ENCODE measurements around the gene GRID2IP. TPM values are rescaled to one million over a fixed set of nuclear protein-coding genes. Genes with fewer than 3 reads are reported as not detected.

The GRID2IP gene
- total and polyA plus RNA-seq, 2 of the 8 experiments (the other 6 are each of a cell fraction or from before 2014, with no cell fraction given): 0.80 to 1.3 TPM

DNA sequence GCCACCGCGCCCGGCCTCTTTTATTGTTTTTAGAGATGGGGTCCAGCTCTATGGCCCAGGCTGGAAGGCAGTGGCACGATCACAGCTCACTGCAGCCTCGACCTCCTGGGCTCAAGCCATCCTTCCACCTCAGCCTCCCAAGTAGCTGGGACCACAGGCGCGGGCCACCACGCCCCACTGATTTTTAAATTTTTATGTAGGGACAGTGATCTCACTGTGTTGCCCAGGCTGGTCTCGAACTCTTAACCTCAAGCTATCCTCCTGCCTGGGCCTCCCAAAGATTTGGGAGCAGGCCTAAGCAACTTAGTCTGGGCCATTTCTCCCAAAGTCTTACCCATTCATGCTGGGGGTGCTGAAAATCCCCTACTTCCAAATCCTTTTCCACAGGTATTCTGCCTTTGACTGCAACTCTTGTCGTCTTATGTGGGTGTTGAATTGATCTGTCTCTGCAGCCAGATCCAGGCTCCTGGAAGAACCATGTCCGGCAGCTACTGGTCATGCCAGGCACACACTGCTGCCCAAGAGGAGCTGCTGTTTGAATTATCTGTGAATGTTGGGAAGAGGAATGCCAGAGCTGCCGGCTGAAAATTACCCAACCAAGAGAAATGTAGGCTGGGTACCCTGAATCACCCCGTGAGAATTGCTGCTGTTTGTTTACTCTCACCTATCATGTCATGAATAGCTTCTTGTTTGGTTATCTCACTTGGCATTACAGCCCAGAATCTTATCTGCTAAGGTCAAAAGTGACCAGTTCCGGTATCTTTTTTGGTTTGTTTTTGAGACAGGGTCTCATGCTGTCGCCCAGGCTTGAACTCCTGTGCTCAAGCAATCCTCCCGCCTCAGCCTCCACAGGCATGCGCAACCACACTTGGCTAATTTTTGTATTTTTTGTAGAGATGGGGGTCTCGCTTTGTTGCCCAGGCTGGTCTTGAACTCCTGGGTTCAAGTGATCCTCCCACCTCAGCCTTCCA, 27.1 kb upstream of the GRID2IP start:
- Histone ChIP-seq H3K18ac (ENCODE audit: extremely low read depth, low read length) (no peak overlapping the region), H3K4ac (replicated peaks; ENCODE audit: insufficient read length, low read depth, low read length) (no peak overlapping the region), H3K27ac (ENCODE audit: low read depth, low read length) (no peak overlapping the region), H2BK20ac (ENCODE audit: low read length) (no peak overlapping the region), H3K9ac (replicated peaks in 1 of 4; ENCODE audit: extremely low read depth in 1 of 4, low read depth in 3 of 4, low read length in 3 of 4) (no peak overlapping the region), H4K8ac (ENCODE audit: extremely low read depth, insufficient read depth, low read length) (no peak overlapping the region), H3K9me3 (ENCODE audit: insufficient read depth in 2 of 2, low read depth in 1 of 2, low read length in 1 of 2) (no peaks in the 10 kb centered on the region), H2AFZ (ENCODE audit: low read length) (no peak overlapping the region), H4K91ac (replicated peaks; ENCODE audit: insufficient read length, low read length) (no peak overlapping the region), H4K20me1 (replicated peaks in 1 of 2; ENCODE audit: control insufficient read depth in 1 of 2, insufficient read depth in 2 of 2, low read length in 2 of 2) (no peaks in the 10 kb centered on the region), H2BK120ac (replicated peaks; ENCODE audit: low read depth, low read length) (no peak overlapping the region), H4K5ac (ENCODE audit: insufficient read length, low read depth, low read length) (no peak overlapping the region), H3K56ac (replicated peaks; ENCODE audit: insufficient read length, low read depth, low read length) (no peak overlapping the region), H3K4me3 (ENCODE audit: extremely low read depth in 1 of 4, insufficient read depth in 2 of 4, low read depth in 3 of 4, low read length in 4 of 4) (peak overlapping the region in 2 of 4 experiments; percentile 59 to 77; a peak in 2 of 8 replicates), H3K23ac (ENCODE audit: insufficient read length) (no peak overlapping the region), H3K4me2 (ENCODE audit: insufficient read depth in 1 of 2, low read depth in 2 of 2, low read length in 2 of 2) (peak overlapping the region; percentile 58 to 71), H3K23me2 (ENCODE audit: low read depth, low read length) (no peaks in the 10 kb centered on the region; the same call in 1 of the 2 replicates), H2AK5ac (ENCODE audit: low read depth, low read length) (no peak overlapping the region), H3K79me1 (ENCODE audit: low read depth, low read length) (no peaks in the 10 kb centered on the region), H2BK15ac (ENCODE audit: low read length) (no peak overlapping the region), H3K14ac (ENCODE audit: insufficient read length) (no peak overlapping the region), H3K27me3 (replicated peaks in 1 of 4; ENCODE audit: control insufficient read depth in 3 of 4, extremely low read depth in 1 of 4, insufficient read depth in 3 of 4, low read length in 3 of 4) (no peaks in the 10 kb centered on the region), H2BK5ac (ENCODE audit: low read depth, low read length) (no peak overlapping the region), H3K36me3 (ENCODE audit: control insufficient read depth in 2 of 4, insufficient read depth in 4 of 4, low read length in 3 of 4) (peaks cover 9 to 31% (median 22%) of the 10 kb centered on the region in 4 experiments; a peak in 7 of 8 replicates), H3K4me1 (replicated peaks in 1 of 4; ENCODE audit: control insufficient read depth in 3 of 4, insufficient read depth in 4 of 4, low read length in 3 of 4) (no peaks in the 10 kb centered on the region), H3K79me2 (ENCODE audit: control insufficient read depth in 1 of 2, insufficient read depth in 2 of 2, low read length in 2 of 2) (no peaks in the 10 kb centered on the region), H2BK12ac (ENCODE audit: low read depth, low read length) (no peak overlapping the region)
- ChIA-PET POLR2A (ENCODE audit: partially characterized antibody) (interaction anchor here (0.7 to 3.5 kb wide), 5 partner anchors 11 to 65 kb away, joined by 3 to 25 read pairs (median 3); partner anchors contain the start of gene INTS15), CTCF (ENCODE audit: partially characterized antibody) (interaction anchor here (0.6 to 1.4 kb wide), 9 partner anchors 10 to 146 kb away, joined by 3 to 6 read pairs (median 3); no protein-coding TSS in a partner anchor)
- FAIRE-seq (no peak), DNase-seq (ENCODE audit: low read depth in 1 of 2, low spot score in 2 of 2) (no peak)
- 88% methylated on average over 18 of the region's 18 CpGs; no CpG with 5 or more reads in 1 of the 2 experiments for WGBS, 2 experiments (ENCODE audit: extremely low coverage in 1 of 2, insufficient coverage in 1 of 2, insufficient read length in 1 of 2, insufficient replicate concordance in 2 of 2, low coverage in 1 of 2, low lambda C conversion rate in 2 of 2, missing lambda C conversion rate in 1 of 2)
- TF ChIP-seq JUND (IDR thresholded peaks at IDR 0.05; ENCODE audit: low read length) (no peak), CBX5 (IDR thresholded peaks at IDR 0.05; ENCODE audit: low read depth, low read length) (no peak), SP1 (IDR thresholded peaks at IDR 0.05; ENCODE audit: low read depth, low read length) (no peak)
- TF ChIP-seq, protein P1, sequence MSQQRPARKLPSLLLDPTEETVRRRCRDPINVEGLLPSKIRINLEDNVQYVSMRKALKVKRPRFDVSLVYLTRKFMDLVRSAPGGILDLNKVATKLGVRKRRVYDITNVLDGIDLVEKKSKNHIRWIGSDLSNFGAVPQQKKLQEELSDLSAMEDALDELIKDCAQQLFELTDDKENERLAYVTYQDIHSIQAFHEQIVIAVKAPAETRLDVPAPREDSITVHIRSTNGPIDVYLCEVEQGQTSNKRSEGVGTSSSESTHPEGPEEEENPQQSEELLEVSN (IDR thresholded peaks at IDR 0.05): no peak
- TF ChIP-seq, protein P2, sequence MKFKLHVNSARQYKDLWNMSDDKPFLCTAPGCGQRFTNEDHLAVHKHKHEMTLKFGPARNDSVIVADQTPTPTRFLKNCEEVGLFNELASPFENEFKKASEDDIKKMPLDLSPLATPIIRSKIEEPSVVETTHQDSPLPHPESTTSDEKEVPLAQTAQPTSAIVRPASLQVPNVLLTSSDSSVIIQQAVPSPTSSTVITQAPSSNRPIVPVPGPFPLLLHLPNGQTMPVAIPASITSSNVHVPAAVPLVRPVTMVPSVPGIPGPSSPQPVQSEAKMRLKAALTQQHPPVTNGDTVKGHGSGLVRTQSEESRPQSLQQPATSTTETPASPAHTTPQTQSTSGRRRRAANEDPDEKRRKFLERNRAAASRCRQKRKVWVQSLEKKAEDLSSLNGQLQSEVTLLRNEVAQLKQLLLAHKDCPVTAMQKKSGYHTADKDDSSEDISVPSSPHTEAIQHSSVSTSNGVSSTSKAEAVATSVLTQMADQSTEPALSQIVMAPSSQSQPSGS (IDR thresholded peaks at IDR 0.05; ENCODE audit: low read length): no peak
